ENCODE results near the gene CD34. TPM values are rescaled to one million over a fixed set of nuclear protein-coding genes. Genes with fewer than 3 reads are reported as not detected.

Gene CD34
- total RNA-seq, 2 donors from 2014 or later: 9.8 to 47.7 TPM

- Histone ChIP-seq H3K4me3 (no peak overlapping the region), H3K4me1 (replicated peaks) (peaks cover 3% of the 10 kb centered on the region), H3K27me3 (replicated peaks; ENCODE audit: insufficient read depth) (no peaks in the 10 kb centered on the region), H3K27ac (peak overlapping the region in 1 of 2 donors; percentile 10), H3K9me3 (no peaks in the 10 kb centered on the region), H3K36me3 (no peaks in the 10 kb centered on the region)
- 56% methylated on average over 3 of the region's 3 CpGs for WGBS
- DNase-seq (ENCODE audit: low spot score): peak; percentile 22
- intact Hi-C loops (cut with DNase I): no loop called here
- no peak for TF ChIP-seq POLR2A (IDR thresholded peaks at IDR 0.05)
- TF ChIP-seq, protein P1, sequence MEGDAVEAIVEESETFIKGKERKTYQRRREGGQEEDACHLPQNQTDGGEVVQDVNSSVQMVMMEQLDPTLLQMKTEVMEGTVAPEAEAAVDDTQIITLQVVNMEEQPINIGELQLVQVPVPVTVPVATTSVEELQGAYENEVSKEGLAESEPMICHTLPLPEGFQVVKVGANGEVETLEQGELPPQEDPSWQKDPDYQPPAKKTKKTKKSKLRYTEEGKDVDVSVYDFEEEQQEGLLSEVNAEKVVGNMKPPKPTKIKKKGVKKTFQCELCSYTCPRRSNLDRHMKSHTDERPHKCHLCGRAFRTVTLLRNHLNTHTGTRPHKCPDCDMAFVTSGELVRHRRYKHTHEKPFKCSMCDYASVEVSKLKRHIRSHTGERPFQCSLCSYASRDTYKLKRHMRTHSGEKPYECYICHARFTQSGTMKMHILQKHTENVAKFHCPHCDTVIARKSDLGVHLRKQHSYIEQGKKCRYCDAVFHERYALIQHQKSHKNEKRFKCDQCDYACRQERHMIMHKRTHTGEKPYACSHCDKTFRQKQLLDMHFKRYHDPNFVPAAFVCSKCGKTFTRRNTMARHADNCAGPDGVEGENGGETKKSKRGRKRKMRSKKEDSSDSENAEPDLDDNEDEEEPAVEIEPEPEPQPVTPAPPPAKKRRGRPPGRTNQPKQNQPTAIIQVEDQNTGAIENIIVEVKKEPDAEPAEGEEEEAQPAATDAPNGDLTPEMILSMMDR (IDR thresholded peaks at IDR 0.05): no peak
- TF ChIP-seq POLR2AphosphoS5 (IDR thresholded peaks at IDR 0.05): peak; percentile 83
These were observed 40.7 kb upstream of the CD34 start for GRCh38 chr1:207951652-207952051.

- Histone ChIP-seq H3K4me1 (replicated peaks) (peaks cover 3% of the 10 kb centered on the region), H3K36me3 (no peaks in the 10 kb centered on the region), H3K27me3 (replicated peaks; ENCODE audit: insufficient read depth) (no peaks in the 10 kb centered on the region), H3K4me3 (no peak overlapping the region), H3K27ac (peak overlapping the region in 1 of 2 donors; percentile 36), H3K9me3 (no peaks in the 10 kb centered on the region)
- intact Hi-C loops (cut with DNase I): no loop called here
- DNase-seq (ENCODE audit: low spot score): no peak
- TF ChIP-seq POLR2AphosphoS5 (IDR thresholded peaks at IDR 0.05) (peak; percentile 60), POLR2A (IDR thresholded peaks at IDR 0.05) (no peak)
- WGBS: 29% methylated on average over 2 of the region's 2 CpGs
These were observed 39.8 kb upstream of the CD34 start for GRCh38 chr1:207950750-207951149.

DNA sequence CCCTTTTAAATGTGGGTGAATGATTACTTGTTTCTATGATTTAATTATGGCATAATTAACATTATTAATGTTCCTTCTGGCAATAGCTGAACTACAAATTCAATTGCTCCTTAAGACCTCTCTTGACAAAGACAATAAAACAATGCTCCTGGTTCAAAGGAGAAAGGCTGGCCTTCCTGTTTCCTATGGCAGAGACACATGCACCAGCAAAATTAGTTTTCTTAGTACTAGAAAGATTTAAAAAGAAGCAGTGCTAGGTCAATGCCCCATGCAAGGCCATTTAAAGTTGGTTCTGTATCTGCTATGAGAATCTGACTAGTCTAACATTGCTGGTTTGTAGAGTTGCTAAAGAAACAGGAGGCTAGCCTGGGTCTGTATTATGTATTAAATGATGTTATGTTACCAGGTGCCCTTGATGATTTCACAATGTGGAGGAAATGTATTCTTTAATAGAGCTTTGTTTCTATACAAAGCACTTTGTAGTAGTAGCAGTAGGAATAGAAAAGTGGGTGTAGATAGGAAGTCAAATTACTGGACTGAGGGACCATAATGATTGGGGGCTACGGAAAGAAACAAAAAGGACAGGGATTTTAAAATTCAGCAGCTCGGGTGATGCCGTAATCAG, 38.8 kb upstream of the CD34 start:
- no peak overlapping the region for H3K4me3 ChIP-seq
- no peaks in the 10 kb centered on the region for H3K36me3 ChIP-seq
- H3K4me1 ChIP-seq (replicated peaks): peaks cover 3% of the 10 kb centered on the region
- H3K9me3 ChIP-seq: no peaks in the 10 kb centered on the region
- H3K27ac ChIP-seq: no peak overlapping the region
- no peaks in the 10 kb centered on the region for H3K27me3 ChIP-seq (replicated peaks; ENCODE audit: insufficient read depth)
- DNase-seq (ENCODE audit: low spot score): no peak
- no peak for TF ChIP-seq POLR2A (IDR thresholded peaks at IDR 0.05)
- TF ChIP-seq, protein P1 (IDR thresholded peaks at IDR 0.05): no peak
- no peak for TF ChIP-seq POLR2AphosphoS5 (IDR thresholded peaks at IDR 0.05)
- intact Hi-C loops (cut with DNase I): no loop called here
- 94% methylated on average over 3 of the region's 3 CpGs for WGBS

- Histone ChIP-seq H3K36me3 (no peaks in the 10 kb centered on the region), H3K27ac (no peak overlapping the region), H3K4me3 (no peak overlapping the region), H3K9me3 (no peaks in the 10 kb centered on the region), H3K4me1 (replicated peaks) (peaks cover 3% of the 10 kb centered on the region), H3K27me3 (replicated peaks; ENCODE audit: insufficient read depth) (no peaks in the 10 kb centered on the region)
- DNase-seq (ENCODE audit: low spot score): no peak
- WGBS: 33% methylated on average over 3 of the region's 3 CpGs
- intact Hi-C loops (cut with DNase I): no loop called here
- TF ChIP-seq POLR2AphosphoS5 (IDR thresholded peaks at IDR 0.05) (no peak), POLR2A (IDR thresholded peaks at IDR 0.05) (no peak)
- TF ChIP-seq, protein P1 (IDR thresholded peaks at IDR 0.05): no peak
These were observed 37.8 kb upstream of the CD34 start for GRCh38 chr1:207948536-207949250.

DNA sequence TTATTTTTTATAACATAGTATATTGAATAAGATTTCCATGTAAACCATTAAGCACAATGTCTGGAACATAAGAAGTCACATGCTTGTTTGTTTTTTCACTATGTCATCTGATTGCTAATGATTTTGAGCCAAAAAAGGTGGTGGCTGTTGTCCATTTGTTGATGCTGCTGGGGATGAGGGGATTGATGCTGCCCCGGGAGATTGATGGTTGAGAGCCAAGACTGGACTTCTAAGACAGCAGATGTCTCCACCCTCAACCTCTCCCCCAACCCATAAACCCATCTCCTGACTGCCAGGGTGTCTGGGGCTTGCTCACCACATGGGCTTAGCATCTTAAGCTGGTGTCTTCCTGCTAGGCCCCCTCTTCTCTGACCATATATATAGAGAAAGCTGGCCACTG, 35.8 kb upstream of the CD34 start:
- intact Hi-C loops (cut with DNase I): no loop called here
- H3K36me3 ChIP-seq: no peaks in the 10 kb centered on the region
- no peak for DNase-seq (ENCODE audit: low spot score)
- no peak overlapping the region for H3K4me3 ChIP-seq
- H3K9me3 ChIP-seq: no peaks in the 10 kb centered on the region
- H3K4me1 ChIP-seq (replicated peaks): peaks cover 3% of the 10 kb centered on the region
- peak; percentile 19 for TF ChIP-seq POLR2AphosphoS5 (IDR thresholded peaks at IDR 0.05)
- TF ChIP-seq POLR2A (IDR thresholded peaks at IDR 0.05): no peak
- TF ChIP-seq, protein P1 (IDR thresholded peaks at IDR 0.05): no peak
- H3K27me3 ChIP-seq (replicated peaks; ENCODE audit: insufficient read depth): no peaks in the 10 kb centered on the region
- 36% methylated on average over 1 of the region's 1 CpG for WGBS
- H3K27ac ChIP-seq: peak overlapping the region in 1 of 2 donors; percentile 36
